Transverse colon (tissue), 4 donors: ENCODE data around the gene IGF2BP1. TPM values are rescaled to one million over a fixed set of nuclear protein-coding genes. Genes with fewer than 3 reads are reported as not detected.

ENCODE experiments used
- DNase-seq: peaks from one replicate; pipeline ENCODE4 v3.0.0-alpha.2; 2019
- H3K27ac ChIP-seq, 4 donors: fragments of 200-600 bp; sonication (generic); 2 replicates each; pipeline ENCODE4 v1.5.1; 2016 to 2018; ENCODE audit warnings: inconsistent platforms in 4 of 4
- H3K27me3 ChIP-seq: fragments of 200-600 bp; sonication (generic); 2 replicates; pipeline ENCODE4 v1.5.1; 2017; ENCODE audit warnings: inconsistent platforms
- H3K36me3 ChIP-seq, 4 donors: fragments of 200-600 bp; sonication (generic); 2 replicates each; pipeline ENCODE4 v1.5.1; 2017 to 2019; ENCODE audit warnings: inconsistent platforms in 4 of 4
- H3K4me1 ChIP-seq, 4 donors: fragments of 200-600 bp; sonication (generic); 2 replicates each; pipeline ENCODE4 v1.5.1; 2017 to 2020; ENCODE audit warnings: inconsistent platforms in 4 of 4
- H3K4me3 ChIP-seq, 4 donors: fragments of 200-600 bp; sonication (generic); 1 replicate in 1 of 4; 2 replicates in 3 of 4; pipeline versions ENCODE4 v1.5.1 to v1.6.1; 2017 to 2019; ENCODE audit warnings: inconsistent platforms in 4 of 4
- H3K9me3 ChIP-seq, 2 donors: fragments of 200-600 bp; sonication (generic); 2 replicates each; pipeline ENCODE4 v1.5.1; 2017 to 2019; ENCODE audit warnings: inconsistent platforms in 2 of 2
- CTCF ChIP-seq, 5 experiments: fragments of 200-600 bp in 3 of 5; fragments of 450-650 bp in 2 of 5; sonication (generic) in 3 of 5; IDR thresholded peaks; 1 replicate in 2 of 5; 2 replicates in 3 of 5; pipeline ENCODE4 v1.5.1; 2016 to 2017; ENCODE audit warnings: antibody characterized with exemption in 5 of 5, inconsistent platforms in 3 of 5, mild to moderate bottlenecking in 2 of 5, moderate library complexity in 1 of 5
- EP300 ChIP-seq: sonication (generic); formaldehyde crosslinking; IDR thresholded peaks from one replicate; pipeline ENCODE4 v1.6.1; 2017; ENCODE audit warnings: antibody characterized with exemption, low read depth
- POLR2A ChIP-seq: fragments of 450-650 bp; IDR thresholded peaks from one replicate; pipeline ENCODE4 v1.6.1; 2016; ENCODE audit warnings: antibody characterized with exemption, mild to moderate bottlenecking, moderate library complexity
- POLR2AphosphoS5 ChIP-seq, 3 donors: sonication (generic); formaldehyde crosslinking; IDR thresholded peaks; one replicate each; pipeline ENCODE4 v1.6.1; 2016; ENCODE audit warnings: antibody characterized with exemption in 3 of 3
- WGBS, 2 donors: methylation state at CpG; one replicate each; pipeline ENCODE4 v1.1.5; 2018; ENCODE audit warnings: low coverage in 1 of 2; 5-methylcytosine and 5-hydroxymethylcytosine counted together
- in situ Hi-C, 4 donors: fragments of 200-750 bp; cut with MboI; loops; one replicate each; pipeline versions ENCODE4 v1.15.0 to v1.15.1; 2017; ENCODE audit warnings: low sequenced_read_pairs in 3 of 4, low pct_ligation_motif_present in 1 of 4, low pct_unique_long_range_greater_than_20kb in 1 of 4
- intact Hi-C: fragments of 100-400 bp; cut with DNase I; formaldehyde crosslinking; loops from one replicate; pipeline ENCODE4 v1.15.1; 2023; ENCODE audit warnings: low total_unique reads
- total RNA-seq, 4 donors: library from RNA; depleted of rRNA; stranded (reverse); fragments of >200 nt; gene quantifications; one replicate each; pipeline ENCODE4 v1.1.0, GENCODE V29; 2016

Gene IGF2BP1
- total RNA-seq, 4 donors from 2014 or later: under 0.01 TPM; not detected in 3

- Histone ChIP-seq H3K27me3 (peaks cover 13% of the 10 kb centered on the region), H3K9me3 (no peaks in the 10 kb centered on the region), H3K27ac (no peak overlapping the region), H3K36me3 (no peaks in the 10 kb centered on the region), H3K4me1 (peaks cover 0 to 6% (median 3%) of the 10 kb centered on the region in 4 donors), H3K4me3 (no peak overlapping the region)
- no peak for TF ChIP-seq EP300
- TF ChIP-seq CTCF (IDR thresholded peaks at IDR 0.05): no peak
- no peak for TF ChIP-seq POLR2A
- TF ChIP-seq POLR2AphosphoS5 (IDR thresholded peaks at IDR 0.05): no peak
- no peak for DNase-seq
- WGBS, 2 donors: 77 to 95% methylated on average over 3 of the region's 3 CpGs
- intact Hi-C loops (no loop called here), in situ Hi-C loops (loop anchor here in 1 of 4 donors (25.0 kb wide), 2 partner anchors 242 to 342 kb away; no protein-coding TSS in a partner anchor)
Observed at GRCh38 chr17:49029801-49030200, 32.6 kb downstream of the IGF2BP1 start.

GRCh38 chr17:49031965-49032928, 35.1 kb downstream of the IGF2BP1 start:
- Histone ChIP-seq H3K4me1 (peaks cover 0 to 6% (median 3%) of the 10 kb centered on the region in 4 donors), H3K4me3 (no peak overlapping the region), H3K9me3 (no peaks in the 10 kb centered on the region), H3K27me3 (peaks cover 13% of the 10 kb centered on the region), H3K27ac (no peak overlapping the region), H3K36me3 (no peaks in the 10 kb centered on the region)
- in situ Hi-C loops: loop anchor here in 1 of 4 donors (25.0 kb wide), 2 partner anchors 245 to 345 kb away; no protein-coding TSS in a partner anchor
- intact Hi-C loops: no loop called here
- peak; percentile 50 for DNase-seq
- 18 to 22% methylated on average over 7 to 11 of the region's 11 CpGs for WGBS, 2 donors
- peak; percentile 64 to 79 (median 72) for TF ChIP-seq CTCF (IDR thresholded peaks at IDR 0.05)
- no peak for TF ChIP-seq EP300
- no peak for TF ChIP-seq POLR2AphosphoS5 (IDR thresholded peaks at IDR 0.05)
- no peak for TF ChIP-seq POLR2A

- WGBS, 2 donors: 67 to 71% methylated on average over 18 to 42 of the region's 42 CpGs
- H3K4me3 ChIP-seq: no peak overlapping the region
- in situ Hi-C loops (loop anchor here in 1 of 4 donors (25.0 kb wide), 2 partner anchors 248 to 348 kb away; no protein-coding TSS in a partner anchor), intact Hi-C loops (no loop called here)
- TF ChIP-seq EP300 (no peak), CTCF (IDR thresholded peaks at IDR 0.05) (peak; percentile 69 to 82 (median 73))
- H3K27me3 ChIP-seq: peaks cover 13% of the 10 kb centered on the region
- H3K4me1 ChIP-seq: peaks cover 0 to 6% (median 3%) of the 10 kb centered on the region in 4 donors
- H3K27ac ChIP-seq: peak overlapping the region in 1 of 4 donors; percentile 12
- no peaks in the 10 kb centered on the region for H3K36me3 ChIP-seq
- no peaks in the 10 kb centered on the region for H3K9me3 ChIP-seq
- DNase-seq: peak; percentile 60
Observed at GRCh38 chr17:49035470-49036269, 38.5 kb downstream of the IGF2BP1 start.

- no peak for DNase-seq
- Histone ChIP-seq H3K4me1 (peaks cover 0 to 6% (median 3%) of the 10 kb centered on the region in 4 donors), H3K36me3 (no peaks in the 10 kb centered on the region), H3K9me3 (no peaks in the 10 kb centered on the region), H3K27ac (no peak overlapping the region), H3K4me3 (no peak overlapping the region), H3K27me3 (peaks cover 13% of the 10 kb centered on the region)
- 91 to 94% methylated on average over 9 to 13 of the region's 13 CpGs for WGBS, 2 donors
- intact Hi-C loops (no loop called here), in situ Hi-C loops (loop anchor here in 1 of 4 donors (25.0 kb wide), 2 partner anchors 249 to 349 kb away; no protein-coding TSS in a partner anchor)
- TF ChIP-seq POLR2AphosphoS5 (IDR thresholded peaks at IDR 0.05) (no peak), EP300 (no peak), CTCF (IDR thresholded peaks at IDR 0.05) (peak in 2 of 5 experiments; percentile 8 to 9)
Observed at GRCh38 chr17:49036270-49036626, 39.1 kb downstream of the IGF2BP1 start.
